Measurements from ENCODE around the gene HRH1. TPM values are rescaled to one million over a fixed set of nuclear protein-coding genes. Genes with fewer than 3 reads are reported as not detected.

Gene HRH1
- total and polyA plus RNA-seq, 2 donors (not counting 3 experiments of a cell fraction or from before 2014, with no cell fraction given) = 16.2 to 21.2 TPM

GRCh38 chr3:11290743-11291680 is 136.7 kb downstream of the HRH1 start:
- peak overlapping the region; percentile 15 for H3K27ac ChIP-seq (ENCODE audit: insufficient read depth, low read depth, low read length)
- H3K27me3 ChIP-seq (ENCODE audit: control insufficient read depth in 2 of 2, insufficient read depth in 2 of 2, low read length in 2 of 2) = no peaks in the 10 kb centered on the region
- no peak overlapping the region for H2AFZ ChIP-seq (ENCODE audit: low read depth, low read length)
- H3K36me3 ChIP-seq (ENCODE audit: control insufficient read depth in 2 of 2, extremely low read depth in 1 of 2, insufficient read depth in 2 of 2, low read length in 2 of 2) = no peaks in the 10 kb centered on the region
- no peak overlapping the region for H3K4me2 ChIP-seq (ENCODE audit: insufficient read depth, low read length)
- no TSS peak for BruUV-seq (replicated peaks)
- no peaks in the 10 kb centered on the region for H4K20me1 ChIP-seq (replicated peaks; ENCODE audit: control insufficient read depth, extremely low read depth, insufficient read depth, low read length)
- ChIA-PET CTCF (interaction anchor here (0.7 to 1.7 kb wide), 7 partner anchors 11 to 71 kb away, joined by 3 to 4 read pairs (median 3); partner anchors contain the start of gene ATG7), POLR2A (no interaction called here)
- no peak overlapping the region for H3K4me3 ChIP-seq (replicated peaks in 1 of 3; ENCODE audit: insufficient read depth in 1 of 3, low read depth in 1 of 3, low read length in 3 of 3)
- FAIRE-seq (peak; percentile 52), DNase-seq (ENCODE audit: low read depth, low spot score) (no peak)
- no peak for TF ChIP-seq EZH2 (IDR thresholded peaks at IDR 0.05; ENCODE audit: borderline replicate concordance, low read depth, low read length, severe bottlenecking)
- TF ChIP-seq FOS (IDR thresholded peaks at IDR 0.05; ENCODE audit: borderline replicate concordance, insufficient read depth, low read length) = no peak
- no peak overlapping the region for H3K9ac ChIP-seq (replicated peaks; ENCODE audit: extremely low read depth, insufficient read depth, low read length)
- H3K9me1 ChIP-seq (replicated peaks; ENCODE audit: control insufficient read depth, extremely low read depth, insufficient read depth, low read length) = no peaks in the 10 kb centered on the region
- dilution Hi-C loops (cut with MboI; ENCODE audit: extremely low pct_ligation_motif_present, low sequenced_read_pairs) (no loop called here), intact Hi-C loops (cut with micrococcal nuclease) (no loop called here)
- H3K79me2 ChIP-seq (ENCODE audit: control insufficient read depth, insufficient read depth, low read length) = peaks cover 23% of the 10 kb centered on the region
- H3K4me1 ChIP-seq (ENCODE audit: control insufficient read depth, extremely low read depth, insufficient read depth, low read length) = peaks cover 50% of the 10 kb centered on the region
- H3K9me3 ChIP-seq (replicated peaks; ENCODE audit: control insufficient read depth, insufficient read depth, low read length) = no peaks in the 10 kb centered on the region

GRCh38 chr3:11291808-11292207 is 137.5 kb downstream of the HRH1 start:
- H3K36me3 ChIP-seq (ENCODE audit: control insufficient read depth in 2 of 2, extremely low read depth in 1 of 2, insufficient read depth in 2 of 2, low read length in 2 of 2) = no peaks in the 10 kb centered on the region
- no peak overlapping the region for H3K4me3 ChIP-seq (replicated peaks in 1 of 3; ENCODE audit: insufficient read depth in 1 of 3, low read depth in 1 of 3, low read length in 3 of 3)
- no peaks in the 10 kb centered on the region for H3K27me3 ChIP-seq (ENCODE audit: control insufficient read depth in 2 of 2, insufficient read depth in 2 of 2, low read length in 2 of 2)
- no peaks in the 10 kb centered on the region for H4K20me1 ChIP-seq (replicated peaks; ENCODE audit: control insufficient read depth, extremely low read depth, insufficient read depth, low read length)
- H3K9ac ChIP-seq (replicated peaks; ENCODE audit: extremely low read depth, insufficient read depth, low read length) = no peak overlapping the region
- no peak overlapping the region for H2AFZ ChIP-seq (ENCODE audit: low read depth, low read length)
- dilution Hi-C loops (cut with MboI; ENCODE audit: extremely low pct_ligation_motif_present, low sequenced_read_pairs) (no loop called here), intact Hi-C loops (cut with micrococcal nuclease) (no loop called here)
- H3K27ac ChIP-seq (ENCODE audit: insufficient read depth, low read depth, low read length) = no peak overlapping the region
- CTCF ChIA-PET = interaction anchor here (1.0 to 1.7 kb wide), 7 partner anchors 15 to 137 kb away, joined by 3 to 4 read pairs (median 3); partner anchors contain the start of genes ATG7 and HRH1
- H3K4me2 ChIP-seq (ENCODE audit: insufficient read depth, low read length) = no peak overlapping the region
- no peaks in the 10 kb centered on the region for H3K9me1 ChIP-seq (replicated peaks; ENCODE audit: control insufficient read depth, extremely low read depth, insufficient read depth, low read length)
- no peak for TF ChIP-seq FOS (IDR thresholded peaks at IDR 0.05; ENCODE audit: borderline replicate concordance, insufficient read depth, low read length)
- no peak for TF ChIP-seq GATA2 (IDR thresholded peaks at IDR 0.05; ENCODE audit: insufficient read depth, insufficient read length, low read depth, low read length)
- no peak for TF ChIP-seq MYC (IDR thresholded peaks at IDR 0.05; ENCODE audit: low read depth, low read length)
- no peak for TF ChIP-seq EZH2 (IDR thresholded peaks at IDR 0.05; ENCODE audit: borderline replicate concordance, low read depth, low read length, severe bottlenecking)
- TF ChIP-seq MAX (IDR thresholded peaks at IDR 0.05; ENCODE audit: insufficient read depth, insufficient read length) = no peak
- TF ChIP-seq POLR2AphosphoS5 (IDR thresholded peaks at IDR 0.05; ENCODE audit: insufficient read depth, low read depth, low read length) = no peak
- no peak for TF ChIP-seq CTCF (IDR thresholded peaks at IDR 0.05; ENCODE audit: extremely low read depth in 1 of 2, insufficient read depth in 1 of 2, low read depth in 1 of 2, low read length in 2 of 2)
- TF ChIP-seq JUN (IDR thresholded peaks at IDR 0.05; ENCODE audit: borderline replicate concordance, insufficient read depth, insufficient read length, low read depth) = no peak
- TF ChIP-seq POLR2A (IDR thresholded peaks at IDR 0.05; ENCODE audit: low read depth, low read length) = no peak
- no peak for DNase-seq (ENCODE audit: low read depth, low spot score)
- no TSS peak for BruUV-seq (replicated peaks)
- H3K4me1 ChIP-seq (ENCODE audit: control insufficient read depth, extremely low read depth, insufficient read depth, low read length) = peaks cover 49% of the 10 kb centered on the region
- H3K9me3 ChIP-seq (replicated peaks; ENCODE audit: control insufficient read depth, insufficient read depth, low read length) = no peaks in the 10 kb centered on the region
- POLR2A ChIA-PET = no interaction called here
- FAIRE-seq = no peak
- peaks cover 20% of the 10 kb centered on the region for H3K79me2 ChIP-seq (ENCODE audit: control insufficient read depth, insufficient read depth, low read length)
